ENCODE measurements around the gene SCAPER.

Gene SCAPER

GRCh38 chr15:76342382-76343201, 562.5 kb downstream of the SCAPER start:
- Histone ChIP-seq H3K4me3 (ENCODE audit: low read length) (no peak overlapping the region), H3K9me3 (ENCODE audit: control insufficient read depth, low read length) (no peaks in the 10 kb centered on the region), H3K4me1 (ENCODE audit: control insufficient read depth, insufficient read depth, low read length) (peaks cover 22% of the 10 kb centered on the region), H3K36me3 (ENCODE audit: control insufficient read depth, insufficient read depth, low read length, severe bottlenecking) (no peaks in the 10 kb centered on the region), H3K9ac (ENCODE audit: low read length) (no peak overlapping the region), H3K27me3 (replicated peaks; ENCODE audit: control insufficient read depth, insufficient read depth, low read length) (peaks cover 81% of the 10 kb centered on the region)
- no peak for DNase-seq (ENCODE audit: low read depth)

GRCh38 chr15:76342058-76342381, 563.1 kb downstream of the SCAPER start:
- Histone ChIP-seq H3K4me1 (ENCODE audit: control insufficient read depth, insufficient read depth, low read length) (peaks cover 26% of the 10 kb centered on the region), H3K36me3 (ENCODE audit: control insufficient read depth, insufficient read depth, low read length, severe bottlenecking) (no peaks in the 10 kb centered on the region), H3K9me3 (ENCODE audit: control insufficient read depth, low read length) (no peaks in the 10 kb centered on the region), H3K27me3 (replicated peaks; ENCODE audit: control insufficient read depth, insufficient read depth, low read length) (peaks cover 81% of the 10 kb centered on the region), H3K9ac (ENCODE audit: low read length) (no peak overlapping the region), H3K4me3 (ENCODE audit: low read length) (no peak overlapping the region)
- DNase-seq (ENCODE audit: low read depth) = peak; percentile 21

- peak; percentile 16 for DNase-seq (ENCODE audit: low read depth)
- Histone ChIP-seq H3K9ac (ENCODE audit: low read length) (no peak overlapping the region), H3K27me3 (replicated peaks; ENCODE audit: control insufficient read depth, insufficient read depth, low read length) (peaks cover 81% of the 10 kb centered on the region), H3K4me1 (ENCODE audit: control insufficient read depth, insufficient read depth, low read length) (peaks cover 21% of the 10 kb centered on the region), H3K36me3 (ENCODE audit: control insufficient read depth, insufficient read depth, low read length, severe bottlenecking) (no peaks in the 10 kb centered on the region), H3K4me3 (ENCODE audit: low read length) (no peak overlapping the region), H3K9me3 (ENCODE audit: control insufficient read depth, low read length) (no peaks in the 10 kb centered on the region)
Measured at GRCh38 chr15:76341366-76342057, 563.6 kb downstream of the SCAPER start.

- peaks cover 83% of the 10 kb centered on the region for H3K27me3 ChIP-seq (replicated peaks; ENCODE audit: control insufficient read depth, insufficient read depth, low read length)
- no peaks in the 10 kb centered on the region for H3K9me3 ChIP-seq (ENCODE audit: control insufficient read depth, low read length)
- H3K9ac ChIP-seq (ENCODE audit: low read length) = no peak overlapping the region
- no peaks in the 10 kb centered on the region for H3K36me3 ChIP-seq (ENCODE audit: control insufficient read depth, insufficient read depth, low read length, severe bottlenecking)
- H3K4me3 ChIP-seq (ENCODE audit: low read length) = peak overlapping the region; percentile 67
- peaks cover 15% of the 10 kb centered on the region for H3K4me1 ChIP-seq (ENCODE audit: control insufficient read depth, insufficient read depth, low read length)
- DNase-seq (ENCODE audit: low read depth) = peak; percentile 21
Measured at GRCh38 chr15:76340803-76341365, 564.3 kb downstream of the SCAPER start.

- H3K4me3 ChIP-seq (ENCODE audit: low read length) = peak overlapping the region; percentile 67
- no peaks in the 10 kb centered on the region for H3K9me3 ChIP-seq (ENCODE audit: control insufficient read depth, low read length)
- H3K36me3 ChIP-seq (ENCODE audit: control insufficient read depth, insufficient read depth, low read length, severe bottlenecking) = no peaks in the 10 kb centered on the region
- H3K4me1 ChIP-seq (ENCODE audit: control insufficient read depth, insufficient read depth, low read length) = peaks cover 14% of the 10 kb centered on the region
- H3K9ac ChIP-seq (ENCODE audit: low read length) = no peak overlapping the region
- peaks cover 83% of the 10 kb centered on the region for H3K27me3 ChIP-seq (replicated peaks; ENCODE audit: control insufficient read depth, insufficient read depth, low read length)
- DNase-seq (ENCODE audit: low read depth) = peak; percentile 37
Measured at GRCh38 chr15:76340198-76340802, 564.8 kb downstream of the SCAPER start.

GRCh38 chr15:76339305-76340197, 565.6 kb downstream of the SCAPER start:
- H3K4me1 ChIP-seq (ENCODE audit: control insufficient read depth, insufficient read depth, low read length) = peaks cover 14% of the 10 kb centered on the region

GRCh38 chr15:76338486-76339304, 566.4 kb downstream of the SCAPER start:
- Histone ChIP-seq H3K9ac (ENCODE audit: low read length) (no peak overlapping the region), H3K36me3 (ENCODE audit: control insufficient read depth, insufficient read depth, low read length, severe bottlenecking) (no peaks in the 10 kb centered on the region), H3K9me3 (ENCODE audit: control insufficient read depth, low read length) (no peaks in the 10 kb centered on the region), H3K27me3 (replicated peaks; ENCODE audit: control insufficient read depth, insufficient read depth, low read length) (peaks cover 83% of the 10 kb centered on the region), H3K4me1 (ENCODE audit: control insufficient read depth, insufficient read depth, low read length) (peaks cover 14% of the 10 kb centered on the region), H3K4me3 (ENCODE audit: low read length) (no peak overlapping the region)
- no peak for DNase-seq (ENCODE audit: low read depth)

More at GRCh38 chr15:76339305-76340197, 565.6 kb downstream of the SCAPER start:
- DNase-seq (ENCODE audit: low read depth) = peak; percentile 60
- peaks cover 83% of the 10 kb centered on the region for H3K27me3 ChIP-seq (replicated peaks; ENCODE audit: control insufficient read depth, insufficient read depth, low read length)
- peak overlapping the region; percentile 67 for H3K4me3 ChIP-seq (ENCODE audit: low read length)
- H3K36me3 ChIP-seq (ENCODE audit: control insufficient read depth, insufficient read depth, low read length, severe bottlenecking) = no peaks in the 10 kb centered on the region
- no peaks in the 10 kb centered on the region for H3K9me3 ChIP-seq (ENCODE audit: control insufficient read depth, low read length)
- no peak overlapping the region for H3K9ac ChIP-seq (ENCODE audit: low read length)

- H3K9ac ChIP-seq (ENCODE audit: low read length) = no peak overlapping the region
Measured at GRCh38 chr15:76337696-76338485, 567.2 kb downstream of the SCAPER start.

GRCh38 chr15:76337059-76337695, 568.0 kb downstream of the SCAPER start:
- DNase-seq (ENCODE audit: low read depth) = no peak
- H3K27me3 ChIP-seq (replicated peaks; ENCODE audit: control insufficient read depth, insufficient read depth, low read length) = peaks cover 91% of the 10 kb centered on the region
- no peaks in the 10 kb centered on the region for H3K36me3 ChIP-seq (ENCODE audit: control insufficient read depth, insufficient read depth, low read length, severe bottlenecking)
- H3K9me3 ChIP-seq (ENCODE audit: control insufficient read depth, low read length) = no peaks in the 10 kb centered on the region
- no peak overlapping the region for H3K9ac ChIP-seq (ENCODE audit: low read length)
- peaks cover 14% of the 10 kb centered on the region for H3K4me1 ChIP-seq (ENCODE audit: control insufficient read depth, insufficient read depth, low read length)
- no peak overlapping the region for H3K4me3 ChIP-seq (ENCODE audit: low read length)

More at GRCh38 chr15:76337696-76338485, 567.2 kb downstream of the SCAPER start:
- H3K4me3 ChIP-seq (ENCODE audit: low read length) = no peak overlapping the region
- H3K4me1 ChIP-seq (ENCODE audit: control insufficient read depth, insufficient read depth, low read length) = peaks cover 14% of the 10 kb centered on the region
- peaks cover 87% of the 10 kb centered on the region for H3K27me3 ChIP-seq (replicated peaks; ENCODE audit: control insufficient read depth, insufficient read depth, low read length)
- no peaks in the 10 kb centered on the region for H3K36me3 ChIP-seq (ENCODE audit: control insufficient read depth, insufficient read depth, low read length, severe bottlenecking)
- H3K9me3 ChIP-seq (ENCODE audit: control insufficient read depth, low read length) = no peaks in the 10 kb centered on the region
- DNase-seq (ENCODE audit: low read depth) = no peak
